PC-9 (cell line): ENCODE results near the gene ZDHHC3. TPM values are rescaled to one million over a fixed set of nuclear protein-coding genes. Genes with fewer than 3 reads are reported as not detected.

Experiments
- BruUV-seq: library from RNA; stranded (reverse); fragments of 400-500 nt; replicated peaks from 2 replicates; lab custom pipeline; 2021; lab: Mats Ljungman, UMichigan
- CTCF ChIA-PET: fragments of 300-600 bp; sonication (Branson Sonifier 250); formaldehyde crosslinking; loops from one replicate; lab custom pipeline; 2022; ENCODE audit warnings: antibody characterized with exemption; lab: Charles Lee
- POLR2A ChIA-PET: fragments of 300-600 bp; sonication (Branson Sonifier 250); formaldehyde crosslinking; loops from one replicate; lab custom pipeline; 2022; ENCODE audit warnings: antibody characterized with exemption; ENCODE audit not compliant: unreplicated experiment; lab: Charles Lee
- DNase-seq, 2 experiments: peaks; one replicate each; pipeline versions ENCODE4 v3.0.0 to v3.0.0-alpha.2; 2015 to 2022; ENCODE audit warnings: mixed read lengths in 1 of 2
- H2AFZ ChIP-seq: fragments of 200-600 bp; sonication (generic); 2 replicates; pipeline ENCODE4 v1.8.1; 2017; ENCODE audit warnings: antibody characterized with exemption
- H3F3A ChIP-seq: fragments of 200-600 bp; sonication (generic); 2 replicates; pipeline ENCODE4 v1.8.1; 2017; ENCODE audit warnings: antibody characterized with exemption, mild to moderate bottlenecking, low read depth; ENCODE audit not compliant: insufficient read depth
- H3K27ac ChIP-seq: fragments of 200-600 bp; sonication (generic); 2 replicates; pipeline ENCODE4 v1.6.1; 2016; ENCODE audit warnings: mixed run types
- H3K27me3 ChIP-seq: fragments of 200-600 bp; sonication (generic); 2 replicates; pipeline ENCODE4 v1.6.1; 2016; ENCODE audit warnings: low read depth, mixed run types; ENCODE audit not compliant: insufficient read depth
- H3K36me3 ChIP-seq: fragments of 200-600 bp; sonication (generic); 2 replicates; pipeline ENCODE4 v1.6.1; 2016; ENCODE audit warnings: low read depth, mixed run types
- H3K4me1 ChIP-seq: fragments of 200-600 bp; sonication (generic); replicated peaks from 2 replicates; pipeline ENCODE4 v1.6.1; 2016; ENCODE audit warnings: mixed run types; ENCODE audit not compliant: insufficient read depth
- H3K4me2 ChIP-seq: fragments of 200-600 bp; sonication (generic); 2 replicates; pipeline ENCODE4 v1.6.1; 2017; ENCODE audit warnings: mixed run types
- H3K4me3 ChIP-seq: fragments of 200-600 bp; sonication (generic); 2 replicates; pipeline ENCODE4 v1.6.1; 2016; ENCODE audit warnings: mixed run types
- H3K79me2 ChIP-seq: fragments of 200-600 bp; sonication (generic); 2 replicates; pipeline ENCODE4 v1.6.1; 2017; ENCODE audit warnings: low read depth, mixed run types
- H3K9me2 ChIP-seq: fragments of 200-600 bp; sonication (generic); 2 replicates; pipeline ENCODE4 v1.8.1; 2017; ENCODE audit warnings: mild to moderate bottlenecking; ENCODE audit not compliant: insufficient read depth
- H3K9me3 ChIP-seq: fragments of 200-600 bp; sonication (generic); 2 replicates; pipeline ENCODE4 v1.8.1; 2016; ENCODE audit warnings: low read depth; ENCODE audit not compliant: insufficient read depth
- H4K20me1 ChIP-seq: fragments of 200-600 bp; sonication (generic); 2 replicates; pipeline ENCODE4 v1.8.1; 2017; ENCODE audit not compliant: insufficient read depth
- EZH2 ChIP-seq: fragments of 200-600 bp; sonication (generic); IDR thresholded peaks from 2 replicates; pipeline ENCODE4 v1.8.0; 2017; ENCODE audit warnings: antibody characterized with exemption, low read depth
- intact Hi-C: fragments of 100-400 bp; cut with micrococcal nuclease; formaldehyde crosslinking; loops from one replicate; pipeline ENCODE4 v1.10.0; 2022; ENCODE audit not compliant: unreplicated experiment
- total RNA-seq: library from RNA; stranded (reverse); gene quantifications from 2 replicates; pipeline ENCODE4 v1.2.3, GENCODE V29; 2021
- TF ChIP-seq, protein P1 (sequence below): fragments of 200-600 bp; sonication (generic); conservative IDR thresholded peaks from 2 replicates; pipeline ENCODE4 v1.6.1; 2017; ENCODE audit warnings: mixed run types, antibody characterized with exemption, mild to moderate bottlenecking, moderate library complexity

ZDHHC3 gene
- total RNA-seq, 1 experiment from 2014 or later = 107 TPM

DNA sequence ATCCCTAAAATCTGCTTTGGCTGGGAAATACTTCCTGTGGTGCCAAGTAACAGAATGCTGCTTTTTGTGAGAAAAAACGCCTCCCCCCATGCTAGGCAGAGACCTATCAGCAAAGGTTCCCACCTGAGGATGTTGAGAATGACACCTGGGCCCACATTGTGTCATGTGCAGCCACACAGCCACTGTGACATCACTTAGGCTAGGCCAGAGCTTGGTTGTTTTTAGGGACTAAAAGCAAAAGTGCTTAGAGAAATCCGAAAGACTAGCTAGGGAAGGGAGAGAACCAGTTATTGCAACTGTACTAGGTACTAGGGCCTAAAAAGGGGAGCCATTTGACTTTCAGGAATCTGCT, 6.2 kb downstream of the ZDHHC3 start:
- POLR2A ChIA-PET = no interaction called here
- Histone ChIP-seq H3K36me3 (peaks cover 5% of the 10 kb centered on the region), H3K4me3 (no peak overlapping the region), H3K4me2 (0 out of 2 replicates have a peak overlapping the region, but pooled peaks have one; percentile 14), H3K4me1 (peaks cover 90% of the 10 kb centered on the region), H3K27me3 (no peaks in the 10 kb centered on the region), H3K9me2 (no peaks in the 10 kb centered on the region), H3K27ac (no peak overlapping the region), H4K20me1 (no peaks in the 10 kb centered on the region; the same call in 1 of the 2 replicates), H3K9me3 (no peaks in the 10 kb centered on the region), H3K79me2 (peaks cover 92% of the 10 kb centered on the region), H2AFZ (no peak overlapping the region), H3F3A (peaks cover 53% of the 10 kb centered on the region)
- TF ChIP-seq, protein P1, sequence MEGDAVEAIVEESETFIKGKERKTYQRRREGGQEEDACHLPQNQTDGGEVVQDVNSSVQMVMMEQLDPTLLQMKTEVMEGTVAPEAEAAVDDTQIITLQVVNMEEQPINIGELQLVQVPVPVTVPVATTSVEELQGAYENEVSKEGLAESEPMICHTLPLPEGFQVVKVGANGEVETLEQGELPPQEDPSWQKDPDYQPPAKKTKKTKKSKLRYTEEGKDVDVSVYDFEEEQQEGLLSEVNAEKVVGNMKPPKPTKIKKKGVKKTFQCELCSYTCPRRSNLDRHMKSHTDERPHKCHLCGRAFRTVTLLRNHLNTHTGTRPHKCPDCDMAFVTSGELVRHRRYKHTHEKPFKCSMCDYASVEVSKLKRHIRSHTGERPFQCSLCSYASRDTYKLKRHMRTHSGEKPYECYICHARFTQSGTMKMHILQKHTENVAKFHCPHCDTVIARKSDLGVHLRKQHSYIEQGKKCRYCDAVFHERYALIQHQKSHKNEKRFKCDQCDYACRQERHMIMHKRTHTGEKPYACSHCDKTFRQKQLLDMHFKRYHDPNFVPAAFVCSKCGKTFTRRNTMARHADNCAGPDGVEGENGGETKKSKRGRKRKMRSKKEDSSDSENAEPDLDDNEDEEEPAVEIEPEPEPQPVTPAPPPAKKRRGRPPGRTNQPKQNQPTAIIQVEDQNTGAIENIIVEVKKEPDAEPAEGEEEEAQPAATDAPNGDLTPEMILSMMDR = no peak
- no peak for TF ChIP-seq EZH2
- no TSS peak for BruUV-seq
- CTCF ChIA-PET = no interaction called here
- intact Hi-C loops = loop anchor here (5.0 kb wide), 1 partner anchor 83 kb away; no protein-coding TSS in a partner anchor
- no peak for DNase-seq

- peak overlapping the region; percentile 91; the same call in 1 of the 2 replicates for H3K27ac ChIP-seq
Measured at GRCh38 chr3:44969154-44969827, 6.7 kb downstream of the ZDHHC3 start.

DNA sequence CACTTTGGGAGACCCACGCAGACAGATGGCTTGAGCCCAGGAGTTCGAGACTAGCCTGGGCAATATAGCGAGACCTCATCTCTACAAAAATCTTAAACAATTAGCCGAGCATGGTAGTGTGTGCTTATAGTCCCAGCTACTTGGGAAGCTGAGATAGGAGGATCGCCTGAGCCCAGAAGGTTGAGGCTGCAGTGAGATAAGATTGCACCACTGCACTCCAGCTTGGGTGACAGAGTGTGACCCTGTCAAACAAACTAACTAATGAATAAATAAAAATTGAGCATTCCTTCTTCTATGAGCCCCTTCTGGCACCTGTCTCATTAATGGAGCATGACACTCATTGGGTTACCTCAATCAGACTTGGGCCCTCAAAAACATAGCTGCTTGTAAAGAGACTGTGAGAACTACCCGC, 7.5 kb downstream of the ZDHHC3 start:
- DNase-seq = no peak
- Histone ChIP-seq H3K4me3 (no peak overlapping the region), H3K36me3 (peaks cover 5% of the 10 kb centered on the region), H2AFZ (no peak overlapping the region), H3K79me2 (peaks cover 92% of the 10 kb centered on the region), H3K4me1 (peaks cover 90% of the 10 kb centered on the region), H3K27me3 (no peaks in the 10 kb centered on the region), H3F3A (peaks cover 53% of the 10 kb centered on the region), H3K4me2 (peak overlapping the region; percentile 63), H4K20me1 (no peaks in the 10 kb centered on the region; the same call in 1 of the 2 replicates), H3K9me3 (no peaks in the 10 kb centered on the region), H3K9me2 (no peaks in the 10 kb centered on the region), H3K27ac (peak overlapping the region; percentile 91)
- no peak for TF ChIP-seq EZH2
- TF ChIP-seq, protein P1 = no peak
- no TSS peak for BruUV-seq
- ChIA-PET POLR2A (no interaction called here), CTCF (no interaction called here)
- intact Hi-C loops = loop anchor here (5.0 kb wide), 1 partner anchor 81 kb away; no protein-coding TSS in a partner anchor

More at GRCh38 chr3:44969154-44969827, 6.7 kb downstream of the ZDHHC3 start:
- CTCF ChIA-PET = no interaction called here
- Histone ChIP-seq H3K79me2 (peaks cover 92% of the 10 kb centered on the region), H3K36me3 (peaks cover 5% of the 10 kb centered on the region), H2AFZ (no peak overlapping the region), H3K4me2 (peak overlapping the region; percentile 8; the same call in 1 of the 2 replicates), H3K4me3 (no peak overlapping the region), H3K9me2 (no peaks in the 10 kb centered on the region), H3K4me1 (peaks cover 90% of the 10 kb centered on the region), H4K20me1 (no peaks in the 10 kb centered on the region; the same call in 1 of the 2 replicates), H3F3A (peaks cover 53% of the 10 kb centered on the region), H3K9me3 (no peaks in the 10 kb centered on the region), H3K27me3 (no peaks in the 10 kb centered on the region)
- TF ChIP-seq, protein P1 = no peak
- no peak for TF ChIP-seq EZH2
- no TSS peak for BruUV-seq
- POLR2A ChIA-PET = no interaction called here
- DNase-seq = no peak
- intact Hi-C loops = loop anchor here (5.0 kb wide), 1 partner anchor 82 kb away; no protein-coding TSS in a partner anchor
